Head of caudate nucleus (tissue), 42 donors: Measurements from ENCODE around the gene NKAIN2.

Source experiments
- DNase-seq, 42 donors: peaks; one replicate each; pipeline versions ENCODE4 v3.0.0 to v3.0.0-alpha.2; 2020 to 2021; ENCODE audit warnings: mixed read lengths in 7 of 42
- intact Hi-C: fragments of 100-400 bp; cut with DNase I; formaldehyde crosslinking; loops from one replicate; pipeline ENCODE4 v1.15.0; 2022

NKAIN2 gene

GRCh38 chr6:123804787-123805540, 1.3 kb downstream of the NKAIN2 start:
- DNase-seq: no peak
- intact Hi-C loops: loop anchor here (5.0 kb wide), 1 partner anchor 162 kb away; no protein-coding TSS in a partner anchor

- intact Hi-C loops: no loop called here
- DNase-seq: no peak
Measured at GRCh38 chr6:123805921-123806320, 2.3 kb downstream of the NKAIN2 start.

GRCh38 chr6:123806561-123806960, 2.9 kb downstream of the NKAIN2 start:
- intact Hi-C loops: no loop called here
- no peak for DNase-seq

- peak; percentile 12 to 88 (median 66) for DNase-seq
- intact Hi-C loops: no loop called here
Measured at GRCh38 chr6:123808556-123808955, 4.9 kb downstream of the NKAIN2 start.

- intact Hi-C loops: no loop called here
- no peak for DNase-seq
Measured at GRCh38 chr6:123810214-123810613, 6.5 kb downstream of the NKAIN2 start.

- no peak for DNase-seq
- intact Hi-C loops: no loop called here
Measured at GRCh38 chr6:123810948-123811347, 7.3 kb downstream of the NKAIN2 start.

DNA sequence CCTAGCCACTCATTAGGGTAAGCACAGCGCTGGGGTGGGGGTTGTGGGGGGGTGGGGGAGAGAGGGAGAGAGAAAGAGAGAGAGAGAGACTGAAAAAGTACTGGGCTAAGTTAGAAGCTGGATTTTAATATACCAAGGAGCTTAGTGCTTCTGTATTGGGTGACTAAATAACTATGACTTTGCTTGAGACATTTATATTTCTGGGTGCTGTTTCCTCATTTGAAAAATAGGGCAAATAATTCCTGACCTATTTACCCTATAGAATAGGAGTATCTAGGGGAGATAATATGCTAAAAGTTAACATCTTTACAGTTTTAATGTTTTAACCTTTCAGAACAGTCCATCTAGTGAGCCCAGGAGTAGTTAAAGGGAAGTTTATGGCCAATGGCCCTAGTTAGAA, 7.7 kb downstream of the NKAIN2 start:
- intact Hi-C loops: no loop called here
- no peak for DNase-seq

GRCh38 chr6:123812621-123813020, 9.0 kb downstream of the NKAIN2 start:
- intact Hi-C loops: no loop called here
- DNase-seq: peak in 4 of 42 donors; percentile 24 to 47 (median 40)

DNA sequence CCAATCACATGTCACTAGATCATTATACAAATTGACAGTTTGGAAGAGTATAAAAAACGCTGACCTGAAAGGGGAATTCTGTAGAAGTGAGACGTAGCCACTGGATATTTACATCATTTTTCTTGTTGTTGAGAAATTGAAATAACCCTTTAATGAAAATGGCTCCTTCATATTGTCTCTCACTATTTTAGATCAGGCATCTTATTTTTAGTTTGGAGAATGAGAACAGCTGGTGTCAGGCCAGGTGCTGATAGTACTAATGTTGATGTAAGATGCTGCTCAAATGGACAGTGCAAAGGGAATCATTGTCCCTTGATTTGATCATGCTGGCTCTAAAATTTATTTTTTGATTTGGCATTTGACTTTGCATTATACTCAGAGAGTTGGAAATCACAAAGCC, 17.4 kb downstream of the NKAIN2 start:
- no peak for DNase-seq
- intact Hi-C loops: no loop called here

GRCh38 chr6:123829302-123829953, 25.8 kb downstream of the NKAIN2 start:
- DNase-seq: no peak
- intact Hi-C loops: no loop called here

DNA sequence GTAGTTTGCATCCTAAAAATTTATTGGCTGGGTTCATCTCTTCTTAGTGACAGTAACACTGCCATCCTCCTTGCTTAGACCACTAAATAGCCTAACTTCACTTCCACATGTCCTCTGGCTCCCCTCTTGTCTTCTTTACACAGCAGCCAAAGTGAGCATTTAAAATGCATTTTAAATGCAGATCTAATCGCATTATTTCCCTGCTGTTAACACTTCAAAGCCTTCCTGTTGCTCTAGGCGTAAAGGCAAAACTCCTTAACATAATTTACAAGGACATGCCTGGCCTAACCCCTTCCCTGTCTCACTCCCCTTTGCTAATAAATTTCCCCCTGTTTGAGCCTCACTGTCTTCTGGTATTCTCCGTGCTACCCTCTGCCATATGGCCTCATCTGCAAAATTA, 26.5 kb downstream of the NKAIN2 start:
- intact Hi-C loops: no loop called here
- no peak for DNase-seq

DNA sequence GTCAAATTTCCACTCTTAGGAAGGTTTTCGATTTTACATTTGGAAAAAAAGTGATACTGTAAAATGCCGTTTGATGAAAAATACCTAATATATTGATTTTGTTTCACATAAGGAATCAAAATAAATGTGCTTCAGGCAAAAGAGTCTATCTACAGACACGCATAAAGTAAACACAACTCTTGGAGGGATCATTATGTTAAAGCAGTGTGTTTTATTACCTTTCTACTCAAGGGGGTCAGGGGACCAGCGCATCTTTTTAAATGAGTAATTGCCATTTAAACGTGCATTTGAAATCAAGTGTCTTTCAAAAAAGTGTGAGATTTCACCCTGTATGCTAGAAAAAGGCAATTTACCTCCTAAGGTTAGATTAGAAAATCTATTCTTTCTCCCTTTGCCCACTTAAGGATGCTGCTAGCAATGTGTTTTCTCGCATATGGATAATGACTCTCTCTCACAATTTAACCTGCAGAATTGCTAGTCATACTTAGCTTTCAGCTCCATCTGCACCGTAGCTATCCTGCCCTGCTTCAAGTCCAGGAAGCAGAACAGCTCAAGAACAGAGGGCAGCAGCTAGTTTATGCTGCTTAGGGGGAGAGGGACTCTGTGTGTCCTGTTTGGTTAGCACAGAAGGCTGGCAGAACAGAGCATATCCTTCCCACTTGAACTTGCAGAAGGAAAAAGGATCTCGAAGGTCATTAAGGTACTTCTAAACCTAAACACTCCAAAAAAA, 35.0 kb downstream of the NKAIN2 start:
- DNase-seq: no peak
- intact Hi-C loops: no loop called here

DNA sequence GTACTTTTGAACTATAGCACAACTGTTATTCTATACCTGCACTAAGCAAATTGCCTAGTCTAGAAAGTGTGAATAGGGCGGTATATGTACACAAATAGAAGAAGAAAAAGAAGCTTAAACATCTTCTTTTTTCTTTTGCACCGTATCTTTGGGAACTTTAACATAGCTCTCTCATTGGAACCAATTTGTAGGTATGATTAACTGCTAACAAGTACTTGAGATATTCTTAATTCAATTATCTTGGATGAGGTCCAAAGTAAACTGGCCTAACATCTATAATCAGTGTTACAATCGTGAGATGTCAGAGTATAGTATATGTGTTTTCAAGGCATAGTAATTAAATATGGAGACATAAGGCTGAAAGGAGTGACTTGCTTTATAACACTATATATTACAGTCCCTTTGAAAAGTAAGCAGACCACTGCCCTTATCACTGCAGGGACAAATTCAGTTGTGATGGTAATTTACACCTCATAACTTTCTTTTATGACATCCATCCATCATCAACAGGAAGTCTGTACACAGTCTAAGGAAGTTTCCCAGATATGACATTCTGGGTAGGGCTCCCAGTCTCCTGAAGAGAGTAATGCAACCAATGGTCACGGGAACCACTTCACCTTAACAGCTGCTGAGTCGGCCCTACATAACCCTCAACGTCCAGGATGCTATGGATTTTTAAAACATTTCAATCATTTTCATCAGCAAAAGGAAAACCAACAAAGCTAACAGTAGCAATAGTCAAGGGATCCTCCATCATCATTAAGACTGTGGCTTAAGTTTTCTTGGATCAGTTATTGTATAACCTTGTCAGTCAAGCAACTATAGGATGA, 37.6 kb downstream of the NKAIN2 start:
- intact Hi-C loops: no loop called here
- DNase-seq: no peak

DNA sequence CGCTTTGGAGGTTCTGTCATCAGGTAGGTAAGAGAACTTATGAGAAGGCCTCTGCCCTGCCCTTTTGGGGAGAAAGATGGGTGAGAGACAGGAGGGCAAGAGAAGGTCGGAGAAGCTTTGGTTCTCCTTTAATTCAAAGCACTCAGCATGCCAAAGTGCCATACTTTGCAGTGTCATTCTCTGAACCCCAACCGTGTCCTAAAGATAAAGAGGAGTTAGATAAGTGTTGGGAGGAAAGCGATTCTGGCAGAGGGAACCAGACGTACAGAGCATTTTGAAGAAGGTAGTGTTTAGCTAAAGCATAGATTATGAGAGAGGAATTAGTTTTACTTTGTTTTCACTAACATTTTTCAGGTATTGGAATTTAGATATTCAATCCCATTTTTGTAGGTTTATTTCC, 40.3 kb downstream of the NKAIN2 start:
- no peak for DNase-seq
- intact Hi-C loops: no loop called here

DNA sequence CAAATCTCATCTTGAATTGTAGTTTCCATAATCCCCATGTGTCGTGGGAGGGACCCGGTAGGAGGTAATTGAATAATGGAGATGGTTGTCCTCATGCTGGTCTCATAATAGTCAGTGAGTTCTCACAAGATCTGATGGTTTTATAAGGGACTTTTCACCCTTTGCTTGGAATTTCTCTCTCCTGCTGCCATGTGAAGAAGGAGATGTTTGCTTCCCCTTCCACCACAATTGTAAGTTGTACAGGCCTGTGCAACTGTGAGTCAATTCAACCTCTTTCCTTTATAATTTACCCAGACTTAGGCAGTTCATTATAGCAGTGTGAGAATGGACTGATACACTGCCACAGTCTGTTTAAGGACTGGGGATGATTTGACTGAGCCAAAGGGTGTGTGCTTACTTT, 44.7 kb downstream of the NKAIN2 start:
- intact Hi-C loops: no loop called here
- DNase-seq: no peak

DNA sequence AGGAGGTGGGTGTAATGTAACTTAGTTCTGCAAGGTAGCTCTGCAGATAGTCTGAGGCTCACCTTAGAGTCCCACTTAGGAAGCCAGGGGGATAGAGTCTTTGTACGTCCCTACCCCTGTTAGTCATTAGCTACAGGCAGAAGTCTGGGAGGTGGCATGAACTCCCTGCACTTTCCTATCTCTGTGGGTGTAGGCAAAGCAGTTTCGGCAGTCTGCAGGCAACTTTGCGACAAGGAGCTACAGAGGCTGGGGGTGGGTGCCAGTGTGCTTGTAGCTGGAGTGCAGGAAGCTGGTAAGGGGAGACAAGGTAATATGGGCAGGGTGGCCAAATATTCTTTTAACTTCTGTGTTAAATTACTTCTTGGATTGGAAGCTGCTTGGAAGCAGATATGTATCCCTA, 45.7 kb downstream of the NKAIN2 start:
- intact Hi-C loops: no loop called here
- DNase-seq: peak in 41 of 42 donors; percentile 10 to 89 (median 55)

DNA sequence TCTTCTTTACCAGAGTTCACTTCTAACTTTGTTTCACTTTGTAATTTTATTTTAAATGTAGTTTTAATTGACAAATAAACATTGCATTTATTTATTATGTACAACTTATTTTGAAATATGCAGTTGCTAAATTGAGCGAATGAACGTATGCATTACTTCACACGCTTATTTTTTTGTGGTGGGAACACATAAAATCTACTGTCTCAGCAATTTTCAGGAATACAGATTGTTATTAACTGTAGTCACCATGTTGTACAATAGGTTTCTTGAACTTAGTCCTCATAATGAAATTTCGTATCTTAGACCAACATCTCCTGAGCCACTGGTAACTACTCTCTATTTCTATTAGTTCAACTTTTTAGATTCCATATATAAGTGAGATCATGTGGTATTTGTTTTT, 46.9 kb downstream of the NKAIN2 start:
- intact Hi-C loops: no loop called here

DNA sequence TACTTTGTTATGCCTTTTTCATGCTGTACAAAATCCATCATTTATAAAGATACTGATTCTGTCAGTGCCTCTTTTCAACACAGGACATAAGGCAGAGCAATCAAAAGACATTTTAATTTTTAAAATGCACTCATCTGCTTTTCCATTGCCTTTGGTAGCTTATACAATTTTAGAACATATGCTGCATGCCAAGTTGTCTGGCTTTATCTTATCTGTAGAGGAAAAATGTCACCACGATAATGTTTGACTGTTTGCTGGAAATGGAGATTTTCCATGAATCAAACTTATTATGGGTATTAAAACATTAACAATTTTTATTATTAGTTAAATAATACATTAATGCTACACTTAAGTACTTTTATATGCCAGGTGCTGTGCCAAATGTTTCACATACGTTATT, 50.5 kb downstream of the NKAIN2 start:
- DNase-seq: no peak

More for the DNA sequence above, 46.9 kb downstream of the NKAIN2 start:
- DNase-seq: no peak

DNA sequence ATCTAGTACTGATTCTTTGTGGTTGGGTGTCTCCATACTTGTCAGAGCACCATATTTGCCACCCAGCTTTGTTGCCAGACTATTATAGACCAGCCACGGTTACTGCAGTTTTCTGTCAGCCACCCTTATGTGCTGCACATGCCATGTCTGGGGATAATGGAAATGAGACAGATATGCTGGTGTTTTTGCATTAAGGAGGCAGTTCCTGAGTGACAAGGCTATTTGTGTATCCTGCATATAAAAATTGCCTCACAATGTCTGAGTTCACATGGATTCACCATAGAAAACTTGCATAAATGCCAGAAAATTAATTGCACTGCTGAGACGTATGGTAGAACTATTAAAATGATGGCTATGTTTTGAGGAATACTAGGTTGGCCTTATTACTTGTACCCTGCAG, 51.8 kb downstream of the NKAIN2 start:
- no peak for DNase-seq
- intact Hi-C loops: no loop called here

More for the DNA sequence above, 50.5 kb downstream of the NKAIN2 start:
- intact Hi-C loops: no loop called here
